ENCODE measurements around the gene PIK3C2B. TPM values are rescaled to one million over a fixed set of nuclear protein-coding genes. Genes with fewer than 3 reads are reported as not detected.

The PIK3C2B gene
- total and polyA plus RNA-seq, 5 donors from 2014 or later: 0.90 to 39.5 (median 1.9) TPM

DNA sequence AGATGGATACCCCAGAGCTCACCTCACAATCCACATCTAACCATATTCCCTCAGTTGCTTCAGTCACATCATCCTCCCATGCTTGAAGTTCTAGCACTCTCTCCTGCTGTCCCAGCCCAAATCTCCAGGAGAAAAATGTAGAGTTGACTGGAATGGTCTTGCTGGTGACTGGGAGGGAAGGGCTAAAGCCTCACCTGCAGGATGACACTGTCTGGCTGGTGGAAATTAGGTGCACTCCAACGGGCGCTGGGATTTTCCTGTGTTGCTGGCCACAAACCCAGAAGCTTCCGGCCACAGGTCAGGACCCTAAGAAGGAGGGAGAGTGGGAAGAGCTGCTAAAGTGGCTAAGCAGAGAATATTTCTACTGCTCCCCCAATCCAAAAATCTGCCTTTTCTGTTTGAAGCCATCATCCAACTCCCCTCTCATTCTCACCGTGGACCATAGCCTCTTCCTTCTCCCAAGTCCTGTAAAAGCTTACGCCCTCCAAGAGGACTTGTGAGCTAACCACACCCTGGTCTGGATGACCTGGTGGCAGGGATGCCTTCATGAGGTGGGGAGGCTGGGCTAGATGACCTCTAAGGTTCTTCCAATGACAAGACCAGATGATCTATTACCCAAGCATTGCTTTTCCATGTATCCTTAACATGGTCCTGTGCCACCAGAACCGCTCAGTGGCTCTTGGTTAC lies 45.5 kb downstream of the PIK3C2B start:
- Mint-ChIP-seq H3K27me3 (no peaks in the 10 kb centered on the region), H3K9me3 (no peaks in the 10 kb centered on the region), H3K27ac (peak overlapping the region; percentile 71 to 81 (median 80)), H3K4me1 (peaks cover 9 to 29% (median 20%) of the 10 kb centered on the region in 4 donors), H3K4me3 (no peak overlapping the region), H3K36me3 (peaks cover 20% of the 10 kb centered on the region)
- no peak for ATAC-seq (ENCODE audit: low read depth in 2 of 2)
- Histone ChIP-seq H3K9me3 (ENCODE audit: control insufficient read depth in 2 of 2, low read length in 2 of 2) (no peaks in the 10 kb centered on the region), H3K4me1 (ENCODE audit: control insufficient read depth, insufficient read depth, low read length, poor library complexity, severe bottlenecking) (peaks cover 24% of the 10 kb centered on the region), H3K27ac (ENCODE audit: insufficient read depth, low read length, poor library complexity, severe bottlenecking) (peak overlapping the region; percentile 34), H3K27me3 (ENCODE audit: control insufficient read depth, insufficient read depth, low read length) (no peaks in the 10 kb centered on the region), H3K4me3 (ENCODE audit: low read depth, low read length) (no peak overlapping the region), H3K36me3 (ENCODE audit: control insufficient read depth, insufficient read depth, low read length) (peaks cover 2% of the 10 kb centered on the region)
- no peak for DNase-seq

DNA sequence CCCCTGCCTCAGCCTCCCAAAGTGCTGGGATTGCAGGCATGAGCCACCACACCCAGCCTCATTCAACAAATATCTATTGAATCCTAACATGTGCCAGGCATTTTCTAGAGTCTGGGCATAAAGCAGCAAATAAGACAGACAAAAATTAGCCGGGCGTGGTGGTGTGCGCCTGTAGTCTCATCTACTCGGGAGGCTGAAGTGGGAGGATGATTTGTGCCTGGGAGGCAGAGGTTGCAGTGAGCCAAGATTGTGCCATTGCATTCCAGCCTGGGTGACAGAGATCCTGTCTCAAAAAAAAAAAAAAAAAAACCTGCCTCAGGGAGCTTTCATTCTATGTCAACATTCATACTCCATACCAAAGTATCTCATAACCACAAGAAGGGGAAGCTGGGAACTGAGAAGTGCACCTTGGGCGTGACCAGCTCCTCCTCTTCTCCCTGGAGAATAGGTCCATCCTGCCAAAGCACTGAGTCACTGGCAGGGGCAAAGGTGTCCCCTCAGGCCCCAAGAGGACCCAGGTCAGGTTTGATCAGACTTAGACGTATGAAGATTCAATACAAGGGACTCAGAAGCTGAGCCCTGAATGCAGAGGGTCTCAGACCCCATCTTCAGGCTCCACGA lies 46.2 kb downstream of the PIK3C2B start:
- DNase-seq: no peak
- H3K4me1 Mint-ChIP-seq: peaks cover 8 to 26% (median 19%) of the 10 kb centered on the region in 4 donors
- H3K27ac ChIP-seq (ENCODE audit: insufficient read depth, low read length, poor library complexity, severe bottlenecking): no peak overlapping the region
- peaks cover 8% of the 10 kb centered on the region for H3K36me3 ChIP-seq (ENCODE audit: control insufficient read depth, insufficient read depth, low read length)
- H3K9me3 Mint-ChIP-seq: no peaks in the 10 kb centered on the region
- ATAC-seq (ENCODE audit: low read depth in 2 of 2): no peak
- H3K4me1 ChIP-seq (ENCODE audit: control insufficient read depth, insufficient read depth, low read length, poor library complexity, severe bottlenecking): peaks cover 19% of the 10 kb centered on the region
- H3K36me3 Mint-ChIP-seq: peaks cover 24% of the 10 kb centered on the region
- no peaks in the 10 kb centered on the region for H3K9me3 ChIP-seq (ENCODE audit: control insufficient read depth in 2 of 2, low read length in 2 of 2)
- H3K27ac Mint-ChIP-seq: peak overlapping the region; percentile 71 to 81 (median 80)
- no peak overlapping the region for H3K4me3 ChIP-seq (ENCODE audit: low read depth, low read length)
- no peaks in the 10 kb centered on the region for H3K27me3 ChIP-seq (ENCODE audit: control insufficient read depth, insufficient read depth, low read length)
- no peaks in the 10 kb centered on the region for H3K27me3 Mint-ChIP-seq
- no peak overlapping the region for H3K4me3 Mint-ChIP-seq

DNA sequence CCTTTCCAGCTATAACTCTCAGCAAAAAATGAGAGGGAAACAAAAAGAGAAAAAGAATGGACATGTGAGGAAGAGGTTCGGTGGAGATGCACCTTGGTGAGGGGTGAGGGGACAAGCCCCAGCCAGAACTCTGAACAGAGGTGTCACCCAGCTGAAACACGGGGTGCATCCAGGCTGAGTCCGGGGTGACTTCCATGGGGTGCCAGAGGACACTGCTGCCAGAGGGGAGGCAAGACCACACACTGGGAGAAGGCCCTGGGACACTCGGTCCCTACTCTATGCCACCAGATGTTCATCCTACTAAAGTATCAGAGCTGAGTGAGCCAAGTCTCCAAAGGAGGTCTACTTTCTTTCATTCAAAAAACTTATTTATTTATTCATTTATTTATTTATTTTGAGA lies 46.9 kb downstream of the PIK3C2B start:
- ATAC-seq (ENCODE audit: low read depth in 2 of 2) (no peak), DNase-seq (no peak)
- H3K4me3 ChIP-seq (ENCODE audit: low read depth, low read length): no peak overlapping the region
- H3K9me3 ChIP-seq (ENCODE audit: control insufficient read depth in 2 of 2, low read length in 2 of 2): no peaks in the 10 kb centered on the region
- no peaks in the 10 kb centered on the region for H3K27me3 Mint-ChIP-seq
- peaks cover under 1 to 19% (median 12%) of the 10 kb centered on the region in 4 donors for H3K4me1 Mint-ChIP-seq
- peaks cover 13% of the 10 kb centered on the region for H3K4me1 ChIP-seq (ENCODE audit: control insufficient read depth, insufficient read depth, low read length, poor library complexity, severe bottlenecking)
- H3K27ac Mint-ChIP-seq: peak overlapping the region in 2 of 3 donors; percentile 20 to 69
- H3K4me3 Mint-ChIP-seq: no peak overlapping the region
- H3K36me3 ChIP-seq (ENCODE audit: control insufficient read depth, insufficient read depth, low read length): peaks cover 15% of the 10 kb centered on the region
- no peak overlapping the region for H3K27ac ChIP-seq (ENCODE audit: insufficient read depth, low read length, poor library complexity, severe bottlenecking)
- no peaks in the 10 kb centered on the region for H3K9me3 Mint-ChIP-seq
- no peaks in the 10 kb centered on the region for H3K27me3 ChIP-seq (ENCODE audit: control insufficient read depth, insufficient read depth, low read length)
- H3K36me3 Mint-ChIP-seq: peaks cover 22% of the 10 kb centered on the region

DNA sequence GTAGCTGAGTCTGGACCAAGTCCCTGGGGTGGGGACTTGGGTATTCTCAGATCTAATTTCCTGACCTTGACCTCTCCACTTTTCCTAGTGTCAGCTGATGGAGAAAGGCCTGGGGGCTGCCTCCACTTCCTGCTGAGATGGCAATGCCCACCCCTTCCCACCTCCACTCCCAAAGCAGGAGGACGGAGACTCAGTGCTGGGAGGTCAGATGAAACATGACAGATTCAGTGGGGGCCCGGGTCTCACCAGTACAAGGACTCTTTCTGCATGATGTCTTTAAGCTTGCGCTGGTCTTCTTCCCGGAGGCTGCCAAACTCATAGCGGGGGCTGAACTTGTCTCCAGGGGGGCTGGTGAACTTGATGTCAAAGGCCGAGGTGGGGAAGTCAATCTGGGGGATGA lies 47.4 kb downstream of the PIK3C2B start:
- H3K27me3 Mint-ChIP-seq: no peaks in the 10 kb centered on the region
- no peak overlapping the region for H3K4me3 Mint-ChIP-seq
- Histone ChIP-seq H3K9me3 (ENCODE audit: control insufficient read depth in 2 of 2, low read length in 2 of 2) (no peaks in the 10 kb centered on the region), H3K36me3 (ENCODE audit: control insufficient read depth, insufficient read depth, low read length) (peaks cover 21% of the 10 kb centered on the region), H3K27ac (ENCODE audit: insufficient read depth, low read length, poor library complexity, severe bottlenecking) (no peak overlapping the region), H3K27me3 (ENCODE audit: control insufficient read depth, insufficient read depth, low read length) (no peaks in the 10 kb centered on the region), H3K4me3 (ENCODE audit: low read depth, low read length) (no peak overlapping the region), H3K4me1 (ENCODE audit: control insufficient read depth, insufficient read depth, low read length, poor library complexity, severe bottlenecking) (peaks cover 8% of the 10 kb centered on the region)
- DNase-seq (no peak), ATAC-seq (ENCODE audit: low read depth in 2 of 2) (no peak)
- no peaks in the 10 kb centered on the region for H3K9me3 Mint-ChIP-seq
- peaks cover 0 to 16% (median 10%) of the 10 kb centered on the region in 4 donors for H3K4me1 Mint-ChIP-seq
- peaks cover 24% of the 10 kb centered on the region for H3K36me3 Mint-ChIP-seq
- H3K27ac Mint-ChIP-seq: no peak overlapping the region

DNA sequence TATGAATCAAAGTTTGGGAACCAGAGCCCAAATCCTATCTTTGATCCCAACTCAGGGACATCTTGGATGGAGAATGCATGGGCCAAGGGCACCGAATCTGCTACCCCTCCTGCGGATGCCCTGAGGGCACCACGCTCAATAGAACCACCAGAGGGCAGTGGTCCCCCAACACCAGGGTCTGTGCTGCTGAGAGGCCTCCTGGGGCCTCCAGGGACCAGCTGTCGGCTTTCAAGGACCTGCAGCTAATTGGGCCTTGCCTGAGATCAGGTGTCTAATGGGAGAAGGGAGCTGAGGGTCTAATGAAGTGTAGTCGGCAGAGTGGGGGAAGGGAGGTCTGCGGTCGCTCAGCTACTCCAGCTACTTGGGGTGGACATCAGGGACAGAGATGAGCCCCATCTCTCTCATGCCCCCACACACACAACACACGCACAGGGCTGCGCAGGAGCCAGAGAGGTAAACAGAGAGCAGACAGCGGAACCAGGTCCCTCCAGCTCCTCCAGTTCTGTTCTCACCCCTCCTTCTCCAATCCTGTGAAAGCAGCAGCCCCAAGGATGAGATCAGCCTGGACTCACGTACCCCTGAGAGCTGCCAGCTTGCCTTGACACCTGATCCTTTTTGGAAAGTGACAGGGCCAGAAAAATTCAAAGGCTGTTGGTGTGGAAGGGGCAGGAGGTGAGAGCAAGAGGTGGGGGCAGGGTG lies 48.0 kb downstream of the PIK3C2B start:
- Mint-ChIP-seq H3K36me3 (peaks cover 30% of the 10 kb centered on the region), H3K27ac (peak overlapping the region in 2 of 3 donors; percentile 81 to 92), H3K9me3 (no peaks in the 10 kb centered on the region), H3K4me3 (peak overlapping the region in 1 of 4 donors; percentile 21), H3K27me3 (no peaks in the 10 kb centered on the region), H3K4me1 (peaks cover 0 to 12% (median 6%) of the 10 kb centered on the region in 4 donors)
- ATAC-seq (ENCODE audit: low read depth in 2 of 2) (peak; percentile 91 to 93), DNase-seq (peak; percentile 59 to 80 (median 76))
- Histone ChIP-seq H3K27ac (ENCODE audit: insufficient read depth, low read length, poor library complexity, severe bottlenecking) (peak overlapping the region; percentile 28), H3K36me3 (ENCODE audit: control insufficient read depth, insufficient read depth, low read length) (peaks cover 25% of the 10 kb centered on the region), H3K4me3 (ENCODE audit: low read depth, low read length) (no peak overlapping the region), H3K9me3 (ENCODE audit: control insufficient read depth in 2 of 2, low read length in 2 of 2) (no peaks in the 10 kb centered on the region), H3K4me1 (ENCODE audit: control insufficient read depth, insufficient read depth, low read length, poor library complexity, severe bottlenecking) (peaks cover 8% of the 10 kb centered on the region), H3K27me3 (ENCODE audit: control insufficient read depth, insufficient read depth, low read length) (no peaks in the 10 kb centered on the region)

DNA sequence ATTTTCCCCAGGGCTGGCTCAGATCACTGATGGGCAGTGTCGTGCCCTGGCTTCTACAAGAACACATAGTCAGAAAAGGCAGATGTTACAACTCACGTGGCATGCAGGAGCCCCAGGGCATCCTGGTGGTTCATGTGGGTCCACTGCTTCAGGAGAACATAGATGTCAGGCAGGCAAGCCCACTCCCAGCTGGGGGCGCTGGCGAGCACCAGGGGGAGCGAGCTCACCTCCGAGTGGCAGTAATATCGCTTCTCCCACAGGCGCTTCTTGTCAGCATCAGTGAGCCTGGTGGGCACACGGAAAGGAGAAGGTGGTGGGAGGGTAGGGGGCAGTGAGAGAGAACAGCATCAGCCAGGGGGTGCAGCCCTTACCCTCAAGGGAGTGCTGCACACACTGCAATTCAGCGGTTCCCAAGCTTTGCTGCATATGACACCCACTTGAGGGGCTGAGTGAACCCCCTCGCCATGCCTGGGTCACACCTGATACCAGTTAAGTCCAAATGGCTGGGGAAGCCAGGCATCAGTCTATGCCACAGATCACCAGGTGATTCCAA lies 48.7 kb downstream of the PIK3C2B start:
- Mint-ChIP-seq H3K27me3 (no peaks in the 10 kb centered on the region), H3K27ac (peak overlapping the region in 1 of 3 donors; percentile 81), H3K4me3 (no peak overlapping the region), H3K4me1 (peaks cover 0 to 10% (median 6%) of the 10 kb centered on the region in 4 donors), H3K9me3 (no peaks in the 10 kb centered on the region), H3K36me3 (peaks cover 34% of the 10 kb centered on the region)
- DNase-seq (peak; percentile 20 to 45 (median 24)), ATAC-seq (ENCODE audit: low read depth in 2 of 2) (peak in 1 of 2 donors; percentile 3)
- H3K36me3 ChIP-seq (ENCODE audit: control insufficient read depth, insufficient read depth, low read length): peaks cover 25% of the 10 kb centered on the region
- no peak overlapping the region for H3K4me3 ChIP-seq (ENCODE audit: low read depth, low read length)
- peaks cover 8% of the 10 kb centered on the region for H3K4me1 ChIP-seq (ENCODE audit: control insufficient read depth, insufficient read depth, low read length, poor library complexity, severe bottlenecking)
- no peaks in the 10 kb centered on the region for H3K9me3 ChIP-seq (ENCODE audit: control insufficient read depth in 2 of 2, low read length in 2 of 2)
- H3K27me3 ChIP-seq (ENCODE audit: control insufficient read depth, insufficient read depth, low read length): no peaks in the 10 kb centered on the region
- H3K27ac ChIP-seq (ENCODE audit: insufficient read depth, low read length, poor library complexity, severe bottlenecking): no peak overlapping the region

Data from CD4-positive, CD25-positive, alpha-beta regulatory T cell (primary cell).